Sigmoid colon (tissue), 4 donors: ENCODE results near the gene ALKBH3.

ENCODE experiments used
- EP300 ChIP-seq, 4 donors: sonication (generic); formaldehyde crosslinking; IDR thresholded peaks; one replicate each; pipeline ENCODE4 v1.6.1; 2017; ENCODE audit warnings: antibody characterized with exemption in 4 of 4
- POLR2A ChIP-seq, 2 donors: fragments of 450-650 bp; IDR thresholded peaks; one replicate each; pipeline ENCODE4 v1.6.1; 2016; ENCODE audit warnings: antibody characterized with exemption in 2 of 2, mild to moderate bottlenecking in 2 of 2, moderate library complexity in 2 of 2
- POLR2AphosphoS5 ChIP-seq, 4 donors: sonication (generic); formaldehyde crosslinking; IDR thresholded peaks; one replicate each; pipeline ENCODE4 v1.6.1; 2017; ENCODE audit warnings: antibody characterized with exemption in 4 of 4
- TF ChIP-seq, protein P1 (sequence below), 4 experiments: fragments of 450-650 bp in 3 of 4; fragments of 200-600 bp in 1 of 4; IDR thresholded peaks; one replicate each; pipeline ENCODE4 v1.5.1; 2016 to 2019; ENCODE audit warnings: antibody characterized with exemption in 4 of 4, mild to moderate bottlenecking in 3 of 4, moderate library complexity in 2 of 4

DNA sequence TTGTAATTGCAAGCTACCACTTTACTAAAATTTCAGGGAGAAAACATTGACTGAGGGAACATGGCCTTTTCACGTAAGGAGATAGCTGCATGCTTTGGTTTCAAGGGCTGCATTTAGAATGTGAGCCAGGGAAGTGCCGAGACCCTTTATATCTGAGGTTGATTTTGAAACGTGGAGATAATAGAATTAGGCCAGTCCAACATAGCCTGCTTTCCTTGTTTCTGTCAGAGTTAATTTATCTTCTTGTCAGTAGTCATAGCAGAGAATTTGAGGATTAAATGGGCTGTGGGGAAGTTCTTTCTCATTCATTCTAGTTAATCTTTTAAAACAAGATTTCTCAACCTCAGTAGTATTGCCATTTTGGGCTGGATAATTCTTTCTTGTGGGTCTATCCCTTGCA, 12.2 kb downstream of the ALKBH3 start:
- TF ChIP-seq, protein P1, sequence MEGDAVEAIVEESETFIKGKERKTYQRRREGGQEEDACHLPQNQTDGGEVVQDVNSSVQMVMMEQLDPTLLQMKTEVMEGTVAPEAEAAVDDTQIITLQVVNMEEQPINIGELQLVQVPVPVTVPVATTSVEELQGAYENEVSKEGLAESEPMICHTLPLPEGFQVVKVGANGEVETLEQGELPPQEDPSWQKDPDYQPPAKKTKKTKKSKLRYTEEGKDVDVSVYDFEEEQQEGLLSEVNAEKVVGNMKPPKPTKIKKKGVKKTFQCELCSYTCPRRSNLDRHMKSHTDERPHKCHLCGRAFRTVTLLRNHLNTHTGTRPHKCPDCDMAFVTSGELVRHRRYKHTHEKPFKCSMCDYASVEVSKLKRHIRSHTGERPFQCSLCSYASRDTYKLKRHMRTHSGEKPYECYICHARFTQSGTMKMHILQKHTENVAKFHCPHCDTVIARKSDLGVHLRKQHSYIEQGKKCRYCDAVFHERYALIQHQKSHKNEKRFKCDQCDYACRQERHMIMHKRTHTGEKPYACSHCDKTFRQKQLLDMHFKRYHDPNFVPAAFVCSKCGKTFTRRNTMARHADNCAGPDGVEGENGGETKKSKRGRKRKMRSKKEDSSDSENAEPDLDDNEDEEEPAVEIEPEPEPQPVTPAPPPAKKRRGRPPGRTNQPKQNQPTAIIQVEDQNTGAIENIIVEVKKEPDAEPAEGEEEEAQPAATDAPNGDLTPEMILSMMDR (IDR thresholded peaks at IDR 0.05): no peak
- TF ChIP-seq POLR2A (IDR thresholded peaks at IDR 0.05): no peak
- TF ChIP-seq POLR2AphosphoS5 (IDR thresholded peaks at IDR 0.05): no peak
- TF ChIP-seq EP300 (IDR thresholded peaks at IDR 0.05): no peak
